Superior temporal gyrus (tissue), 1 donor: ENCODE data around the gene CDCP2.

Source experiments
- DNase-seq: peaks from one replicate; pipeline ENCODE4 v3.0.0-alpha.2; 2016; ENCODE audit errors: extremely low spot score

CDCP2 gene

DNA sequence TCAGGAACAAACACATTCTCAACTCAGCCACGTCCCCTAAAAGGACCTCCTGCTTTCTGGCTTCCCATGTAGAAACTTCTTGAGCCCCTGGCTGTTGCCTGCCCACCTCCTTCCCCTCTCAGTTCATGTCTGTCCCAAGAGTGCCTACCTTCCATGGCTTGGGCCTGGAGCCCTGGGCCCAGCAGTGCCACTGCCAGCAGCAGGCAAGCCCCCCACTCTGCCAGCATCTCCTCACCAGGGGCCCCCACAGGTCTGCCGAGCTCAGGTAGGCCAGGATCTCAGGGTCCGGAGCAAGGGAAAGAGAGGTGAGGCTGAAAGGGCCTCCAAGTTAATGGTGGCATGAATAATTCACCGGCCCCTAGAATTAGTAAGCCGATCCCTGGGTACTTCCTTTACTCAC, at the start of gene CDCP2:
Gene CDCP2 (minus strand): TSS at position 305 of the 400 bp plus-strand sequence. CDS start 78 bp downstream, at position 227.
- DNase-seq, result no peak

- DNase-seq, result no peak
Measured at GRCh38 chr1:54200519-54200997, 47.8 kb upstream of the CDCP2 start.

- peak; percentile 97 for DNase-seq
Measured at GRCh38 chr1:54199765-54200518, 47.1 kb upstream of the CDCP2 start, which contains the start of the genes CYB5RL and MRPL37. Gene CYB5RL, minus strand, starts transcription at chr1:54200030. Its CDS starts 4,414 bp downstream, at chr1:54195616. Gene MRPL37, plus strand, starts transcription at chr1:54200167. Its CDS starts 77 bp downstream, at chr1:54200244.

DNA sequence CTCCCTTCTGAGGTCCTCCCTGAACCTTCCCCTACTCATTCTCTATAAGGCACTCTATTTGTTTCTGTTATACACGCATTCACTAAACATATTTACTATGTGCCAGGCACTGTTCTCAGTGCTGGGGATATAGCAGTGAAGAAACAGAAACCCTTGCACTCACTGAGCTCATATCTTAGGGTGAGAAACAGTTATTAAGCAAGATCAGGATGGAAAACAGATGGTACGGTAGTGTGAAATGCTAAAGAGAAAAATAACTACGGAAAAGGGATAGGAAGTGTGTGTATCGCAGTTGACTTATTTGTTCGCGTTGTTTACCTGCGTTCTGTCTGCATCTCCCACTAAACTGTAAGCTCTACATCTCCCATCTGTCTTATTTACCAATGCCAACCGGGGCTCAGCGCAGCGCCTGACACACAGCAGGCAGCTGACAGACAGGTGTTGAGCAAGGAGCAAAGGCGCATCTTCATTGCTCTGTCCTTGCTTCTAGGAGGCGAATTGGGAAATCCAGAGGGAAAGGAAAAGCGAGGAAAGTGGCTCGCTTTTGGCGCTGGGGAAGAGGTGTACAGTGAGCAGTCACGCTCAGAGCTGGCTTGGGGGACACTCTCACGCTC, 46.5 kb upstream of the CDCP2 start:
- DNase-seq, result peak; percentile 10

GRCh38 chr1:54193453-54193852, 40.7 kb upstream of the CDCP2 start:
- no peak for DNase-seq

- no peak for DNase-seq
Measured at GRCh38 chr1:54191525-54191924, 38.7 kb upstream of the CDCP2 start.

GRCh38 chr1:54190526-54190925, 37.7 kb upstream of the CDCP2 start:
- no peak for DNase-seq

- no peak for DNase-seq
Measured at GRCh38 chr1:54188291-54188690, 35.5 kb upstream of the CDCP2 start.

DNA sequence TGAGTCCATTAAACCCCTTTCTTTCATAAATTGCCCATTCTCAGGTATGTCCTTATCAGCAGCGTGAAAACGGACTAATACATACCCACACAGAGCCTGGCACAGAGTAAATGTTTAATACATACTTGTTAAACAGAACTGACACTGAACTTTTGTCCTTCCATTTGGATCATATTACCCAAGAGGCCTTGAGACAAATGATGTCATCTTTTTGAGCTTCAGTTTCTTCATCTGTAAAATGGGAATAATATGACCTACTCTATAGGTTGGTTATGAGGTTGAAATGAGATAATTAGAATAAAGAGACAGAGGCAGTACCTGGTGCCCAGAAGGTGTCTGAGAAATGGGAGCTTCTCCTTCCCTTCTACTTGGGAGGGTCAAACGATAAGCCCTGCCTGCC, 33.3 kb upstream of the CDCP2 start:
- no peak for DNase-seq

- DNase-seq, result no peak
Measured at GRCh38 chr1:54180701-54181360, 28.0 kb upstream of the CDCP2 start.

DNA sequence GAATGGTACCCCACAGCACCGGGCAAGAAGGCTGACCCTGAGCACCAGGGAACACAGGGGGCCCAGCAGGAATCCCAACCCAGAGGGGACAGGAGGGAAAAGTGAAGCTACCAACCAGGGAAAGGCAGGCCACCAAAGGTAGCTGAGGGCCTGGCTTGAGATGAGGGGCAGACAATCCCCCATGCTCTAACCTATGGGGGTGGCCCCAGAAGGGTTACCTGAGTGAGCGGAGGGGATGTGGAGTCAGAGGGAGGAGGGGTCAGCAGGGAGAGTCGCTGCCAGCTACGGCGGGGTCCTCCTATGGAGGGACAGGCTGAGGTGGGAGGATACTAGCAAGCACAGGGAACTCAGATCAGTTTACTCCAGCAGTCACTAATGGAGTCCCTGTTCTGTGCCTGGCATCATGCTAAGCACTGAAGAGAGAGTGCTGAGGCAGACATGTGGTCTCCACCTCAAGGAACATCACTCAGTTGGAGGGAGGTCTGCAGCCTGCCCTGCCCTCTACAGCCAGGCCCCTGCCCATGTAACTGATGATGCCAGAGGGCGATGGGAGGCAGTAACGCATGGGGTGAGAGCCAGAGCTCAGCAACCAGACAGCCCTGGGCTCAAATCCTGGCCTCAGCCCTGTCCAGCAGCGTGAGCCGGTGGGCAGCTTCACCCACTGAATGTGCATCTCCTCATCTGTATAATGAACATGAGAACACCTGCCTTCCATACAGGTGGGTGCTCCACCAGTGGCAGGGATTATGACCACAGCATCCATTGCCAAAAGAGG, 25.7 kb upstream of the CDCP2 start:
- no peak for DNase-seq

GRCh38 chr1:54177726-54178125, 24.9 kb upstream of the CDCP2 start:
- no peak for DNase-seq

- no peak for DNase-seq
Measured at GRCh38 chr1:54176621-54177327, 24.0 kb upstream of the CDCP2 start.

GRCh38 chr1:54174106-54174505, 21.3 kb upstream of the CDCP2 start:
- no peak for DNase-seq

DNA sequence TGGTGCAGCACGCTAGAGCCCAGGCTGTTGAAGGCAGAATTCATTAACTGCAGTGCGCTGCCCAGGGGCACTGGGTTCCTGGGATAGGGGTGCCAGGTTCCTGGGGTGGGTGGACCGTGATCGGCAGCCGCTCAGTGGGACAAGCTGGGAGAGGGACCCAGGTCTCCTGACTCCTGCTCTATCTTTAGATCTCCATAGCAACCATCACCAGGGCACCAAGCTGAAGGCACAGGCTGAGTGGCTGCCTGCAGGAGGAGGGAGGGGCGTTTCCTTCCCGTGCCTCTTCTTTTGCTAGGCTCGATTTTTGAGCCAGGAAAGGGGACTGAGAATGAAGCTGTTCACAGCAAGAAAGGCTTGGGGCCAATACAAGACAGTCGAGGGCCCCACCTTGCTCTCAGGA, 20.9 kb upstream of the CDCP2 start:
- DNase-seq, result peak; percentile 57

GRCh38 chr1:54172614-54173599, 20.1 kb upstream of the CDCP2 start:
- DNase-seq, result peak; percentile 19

DNA sequence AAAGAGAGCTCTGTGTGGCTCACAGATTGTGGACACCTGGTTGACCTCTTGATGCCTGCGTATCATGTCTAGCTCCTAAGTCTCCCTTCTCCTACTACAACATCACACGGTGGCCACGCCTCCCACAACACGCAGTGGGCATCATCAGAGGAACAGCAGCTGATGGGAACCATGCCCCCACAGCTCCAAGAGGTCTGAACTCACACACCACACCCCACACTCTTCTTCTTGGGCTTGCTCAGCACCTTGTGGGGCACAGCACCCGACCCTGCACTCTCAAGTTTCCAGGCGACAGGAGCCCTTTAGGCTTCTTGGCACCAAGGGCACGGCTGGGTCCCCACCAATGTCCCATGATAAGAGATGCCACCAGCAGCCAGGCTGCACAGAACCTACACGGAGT, 18.8 kb upstream of the CDCP2 start:
- no peak for DNase-seq

- DNase-seq, result no peak
Measured at GRCh38 chr1:54171016-54171415, 18.2 kb upstream of the CDCP2 start.

DNA sequence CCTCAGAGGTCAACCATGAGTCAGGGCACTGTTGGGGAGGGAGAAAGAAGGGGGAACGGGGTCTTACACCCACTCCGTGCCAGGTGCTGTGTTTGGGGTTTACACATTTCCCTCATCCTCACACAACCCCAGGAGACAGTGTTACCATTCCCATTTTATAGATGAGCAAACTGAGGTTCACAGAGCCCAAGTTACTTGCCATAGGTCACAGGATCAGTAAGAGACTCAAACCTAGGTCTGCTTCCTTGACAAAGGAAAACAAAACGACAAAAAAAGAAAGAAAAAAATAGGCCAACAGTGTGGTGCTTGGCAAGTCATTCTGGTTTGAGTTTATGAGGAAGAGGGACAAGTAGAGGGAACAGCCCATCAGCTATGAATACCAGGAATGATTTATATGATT, 16.3 kb upstream of the CDCP2 start:
- DNase-seq, result no peak
